Measurements from ENCODE around the gene FCHO2.

Gene FCHO2

DNA sequence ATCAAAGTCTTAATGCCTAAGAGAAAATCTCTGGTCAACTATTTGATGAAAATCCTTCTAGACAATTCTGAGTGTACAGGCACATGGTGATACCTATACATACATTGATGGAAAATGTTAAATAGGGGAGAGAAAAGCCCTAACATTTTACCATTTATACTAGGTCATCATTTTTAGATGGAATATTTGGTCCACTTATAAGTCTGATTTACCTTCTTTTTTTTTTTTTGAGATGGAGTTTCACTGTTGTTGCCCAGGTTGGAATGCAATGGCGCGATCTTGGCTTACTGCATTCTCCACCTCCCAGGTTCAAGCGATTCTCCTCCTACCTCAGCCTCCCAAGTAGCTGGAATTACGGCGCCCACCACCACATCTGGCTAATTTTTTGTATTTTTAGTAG lies 81.7 kb downstream of the FCHO2 start:
- no peak for DNase-seq

GRCh38 chr5:73039082-73039481 lies 83.2 kb downstream of the FCHO2 start:
- DNase-seq: no peak

- DNase-seq: no peak
These were observed 87.2 kb downstream of the FCHO2 start for GRCh38 chr5:73042993-73043392.

DNA sequence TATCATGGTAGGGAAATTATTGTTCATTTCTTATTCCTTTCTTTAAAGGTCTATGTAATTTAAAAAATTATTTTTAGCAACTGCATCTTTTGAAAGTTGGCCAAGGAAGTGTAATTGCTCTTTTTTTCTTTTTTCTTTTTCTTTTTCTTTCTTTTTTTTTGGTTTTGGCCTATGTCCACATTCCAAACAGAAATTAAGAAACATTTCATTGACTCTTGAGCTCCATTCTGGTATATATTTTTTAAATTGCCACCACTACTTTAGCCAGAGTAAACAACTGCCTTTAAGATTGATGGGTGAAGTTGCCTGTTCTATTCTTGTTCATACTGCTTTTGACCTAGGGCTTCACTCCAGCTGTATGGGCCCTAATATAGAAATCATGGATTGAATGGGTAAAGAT lies 88.7 kb downstream of the FCHO2 start:
- no peak for DNase-seq

- no peak for DNase-seq
These were observed 89.8 kb downstream of the FCHO2 start for GRCh38 chr5:73045623-73046022.

GRCh38 chr5:73061593-73061992 lies 105.8 kb downstream of the FCHO2 start:
- no peak for DNase-seq

DNA sequence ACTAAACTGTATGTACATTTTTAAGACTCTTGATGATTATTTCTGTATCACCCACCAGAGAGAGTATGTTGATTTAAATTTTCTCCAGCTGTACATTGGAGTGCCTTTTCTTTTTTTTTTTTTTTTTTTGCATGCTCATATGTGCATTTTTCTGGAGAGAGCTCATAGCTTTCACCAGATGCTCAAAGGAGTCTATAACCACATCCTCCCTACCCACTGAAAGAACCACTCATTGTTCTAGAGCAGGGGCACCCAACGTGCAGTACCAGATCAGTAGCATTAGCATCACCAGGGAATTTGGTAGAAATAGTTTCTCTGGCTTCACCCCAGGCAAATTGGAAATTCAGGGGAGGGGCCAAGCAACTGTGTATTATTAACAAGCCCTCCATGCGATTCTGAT lies 110.6 kb downstream of the FCHO2 start:
- no peak for DNase-seq

DNA sequence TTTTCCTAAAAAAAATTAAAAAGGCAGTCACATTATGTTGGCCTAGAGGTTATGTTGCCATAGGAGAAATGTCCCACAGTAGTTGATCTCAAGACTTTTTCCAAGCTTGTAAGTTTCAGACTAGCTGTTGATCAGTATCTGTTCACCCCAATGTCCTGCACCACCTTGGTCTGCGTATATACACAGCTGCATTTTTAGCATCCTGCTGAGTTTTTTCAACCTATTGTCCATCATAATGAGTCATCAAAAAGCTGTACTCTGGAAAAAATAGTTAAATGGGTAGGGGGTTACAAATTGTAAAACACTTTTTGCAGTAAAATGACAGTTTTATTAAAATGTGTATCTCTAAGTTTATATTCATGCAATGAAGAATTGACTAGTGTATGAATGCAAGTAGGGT lies 111.4 kb downstream of the FCHO2 start:
- DNase-seq: no peak

DNA sequence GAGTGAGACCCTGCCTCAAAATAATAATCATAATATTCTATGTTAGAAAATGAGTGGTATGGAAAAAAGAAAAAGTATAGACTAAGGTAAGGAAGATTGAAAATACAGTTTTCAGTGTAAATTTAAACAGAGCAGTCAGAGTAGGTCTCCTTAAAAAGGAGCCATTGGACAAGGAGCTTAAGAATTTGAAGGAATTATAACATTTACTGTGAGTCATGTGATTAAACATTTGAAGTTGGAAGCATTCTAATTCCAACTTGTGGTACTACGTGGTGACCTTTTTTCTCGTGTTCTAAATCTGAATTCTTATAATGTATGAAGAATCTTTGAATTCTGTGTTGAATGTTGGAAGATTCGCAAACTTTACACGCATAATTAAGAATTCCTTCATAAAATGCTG lies 125.3 kb downstream of the FCHO2 start:
- DNase-seq: no peak

- no peak for DNase-seq
These were observed 132.2 kb downstream of the FCHO2 start for GRCh38 chr5:73088026-73088425.

GRCh38 chr5:73093943-73094342 lies 138.1 kb downstream of the FCHO2 start:
- no peak for DNase-seq

DNA sequence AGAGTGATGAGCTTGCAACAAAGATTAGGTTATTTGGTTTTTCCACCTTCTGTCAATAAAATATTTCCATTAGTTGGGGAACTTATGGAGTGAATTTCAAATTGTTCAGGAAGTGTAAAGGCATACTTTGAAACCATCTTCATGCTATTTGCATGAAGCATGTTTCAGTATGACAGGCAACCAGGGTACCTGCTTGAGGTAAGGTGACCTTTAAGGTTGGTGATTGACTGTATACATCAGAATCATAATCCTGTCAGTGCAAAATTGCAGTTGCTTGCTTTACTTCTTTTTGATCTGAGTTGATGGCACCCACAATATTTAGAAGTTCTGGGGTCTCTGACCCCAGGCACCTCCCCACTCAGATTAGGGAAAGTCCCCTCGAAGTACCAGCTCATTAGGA lies 138.6 kb downstream of the FCHO2 start:
- DNase-seq: no peak

GRCh38 chr5:73095564-73096238 lies 139.9 kb downstream of the FCHO2 start:
- DNase-seq: no peak

DNA sequence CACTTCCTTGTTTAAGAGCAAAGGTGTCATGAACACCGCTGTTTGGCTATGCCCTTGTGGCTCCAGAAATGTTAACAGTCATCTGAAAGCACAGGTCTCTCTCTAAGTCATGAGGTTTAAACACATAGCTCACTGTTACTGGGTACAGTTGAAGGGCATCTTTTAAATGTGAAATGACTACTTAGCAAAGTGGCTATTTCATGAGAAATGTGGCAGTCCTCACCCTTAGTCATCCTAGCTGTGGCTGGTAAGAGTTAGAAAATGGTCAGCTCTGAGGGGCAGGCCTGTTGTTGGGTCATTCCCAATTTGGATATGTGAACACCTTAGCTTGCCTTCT lies 140.4 kb downstream of the FCHO2 start:
- no peak for DNase-seq

DNA sequence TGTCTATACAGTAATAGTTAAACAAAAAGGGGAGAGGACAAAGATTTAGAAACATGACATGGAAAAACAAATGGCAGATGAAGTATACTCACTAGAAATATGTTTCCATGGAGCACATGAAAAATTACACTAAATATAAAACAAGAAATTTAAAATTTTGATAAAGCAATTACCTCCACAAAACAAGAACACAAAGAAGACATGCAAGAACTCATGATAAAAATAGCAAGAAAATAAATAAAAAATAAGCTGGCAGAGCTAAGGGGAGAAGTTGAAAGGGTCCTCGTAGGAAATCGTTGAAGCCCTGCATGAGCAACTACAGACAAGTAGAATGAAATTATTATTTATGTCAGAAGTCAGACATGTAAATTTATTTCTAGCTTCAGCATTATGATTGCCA lies 141.9 kb downstream of the FCHO2 start:
- DNase-seq: no peak

- no peak for DNase-seq
These were observed 144.3 kb downstream of the FCHO2 start for GRCh38 chr5:73100109-73100508.

- DNase-seq: no peak
These were observed 148.0 kb downstream of the FCHO2 start for GRCh38 chr5:73103870-73104299.

- no peak for DNase-seq
These were observed 148.5 kb downstream of the FCHO2 start for GRCh38 chr5:73104326-73104725.

DNA sequence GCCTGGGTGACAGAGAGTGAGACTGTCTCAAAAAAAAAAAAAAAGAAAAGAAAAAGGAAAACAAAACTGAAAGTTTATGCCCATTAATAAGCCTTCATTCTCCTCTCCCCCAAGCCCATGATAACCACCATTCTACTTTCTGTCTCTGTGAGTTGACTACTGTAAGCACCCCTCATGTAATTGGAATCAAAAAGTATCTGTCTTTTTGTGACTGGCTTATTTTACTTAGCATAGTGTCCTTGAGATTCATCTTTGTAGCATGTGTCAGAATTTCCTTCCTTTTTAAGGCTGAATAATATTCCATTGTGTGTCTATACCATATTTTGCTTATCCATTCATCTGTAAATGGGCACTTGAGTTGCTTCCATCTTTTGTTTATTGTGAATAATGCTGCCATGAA lies 150.5 kb downstream of the FCHO2 start:
- DNase-seq: no peak

- DNase-seq: no peak
These were observed 154.3 kb downstream of the FCHO2 start for GRCh38 chr5:73110190-73110589.

DNA sequence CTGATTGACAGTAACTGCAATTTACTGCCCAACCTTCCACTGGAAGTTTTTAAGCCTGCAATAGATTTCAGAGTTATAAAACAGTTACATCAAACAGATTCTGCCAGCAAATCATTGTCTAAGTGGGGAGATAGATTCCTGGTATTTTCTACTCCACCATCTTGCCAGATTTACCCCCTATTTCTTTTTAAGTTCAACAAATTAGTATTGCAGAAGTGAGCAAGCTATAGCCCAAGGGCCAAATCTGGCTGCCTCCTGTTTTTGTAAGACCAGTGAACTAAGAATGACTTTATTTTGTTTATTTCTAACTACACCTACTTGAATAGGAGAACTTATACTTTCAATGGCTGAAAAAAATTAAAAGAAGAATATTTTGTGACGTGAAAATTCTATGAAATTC lies 155.7 kb downstream of the FCHO2 start:
- DNase-seq: no peak

- DNase-seq: no peak
These were observed 156.5 kb downstream of the FCHO2 start for GRCh38 chr5:73112359-73112758.

DNA sequence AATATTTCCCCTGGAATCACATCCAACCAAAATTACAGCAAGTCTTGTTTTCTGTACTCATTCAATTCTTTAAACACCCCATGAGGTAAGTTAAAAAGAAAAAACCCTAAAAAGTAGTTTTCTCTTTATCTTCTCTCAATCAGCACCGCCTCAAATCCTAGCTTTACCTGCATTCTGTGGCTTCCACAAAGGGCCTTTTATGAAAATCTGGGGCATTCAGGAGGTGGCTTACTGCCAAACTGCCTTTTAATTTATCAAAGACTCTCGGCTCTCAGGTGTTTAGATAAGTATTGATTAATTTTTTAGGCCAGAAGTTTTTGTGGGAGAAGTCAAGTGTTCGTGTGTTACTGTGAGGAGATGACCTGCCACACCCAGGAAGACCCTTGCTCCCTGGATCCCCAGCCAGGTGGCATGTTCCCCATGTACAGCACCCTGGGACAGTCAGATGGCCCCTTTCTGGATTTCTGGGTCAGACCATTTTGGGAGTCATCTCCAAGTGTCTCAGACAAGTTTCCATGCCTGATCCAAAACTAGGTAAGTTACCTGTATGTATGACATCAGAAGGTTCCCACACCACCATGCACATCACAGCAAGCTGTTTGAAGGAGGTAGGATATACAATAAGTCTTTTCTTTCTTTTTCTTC lies 158.3 kb downstream of the FCHO2 start:
- no peak for DNase-seq

GRCh38 chr5:73115399-73116051 lies 159.7 kb downstream of the FCHO2 start:
- DNase-seq: no peak

- DNase-seq: no peak
These were observed 160.7 kb downstream of the FCHO2 start for GRCh38 chr5:73116506-73116905.
